GM23338 (cell line): ENCODE data around the gene ZNF469. TPM values are rescaled to one million over a fixed set of nuclear protein-coding genes. Genes with fewer than 3 reads are reported as not detected.

Experiments
- ATAC-seq: fragments of 200-7000 bp; cut with Tn5 transposase; 3 replicates; pipeline ENCODE4 v1.9.1; 2020
- DNase-seq: peaks from one replicate; pipeline ENCODE4 v3.0.0-alpha.2; 2015; ENCODE audit warnings: low spot score
- H2AFZ ChIP-seq: fragments of 200-600 bp; sonication (generic); 2 replicates; pipeline ENCODE4 v1.8.0; 2016; ENCODE audit warnings: antibody characterized with exemption, mild to moderate bottlenecking, moderate library complexity
- H3F3A ChIP-seq: fragments of 200-600 bp; sonication (generic); replicated peaks from 2 replicates; pipeline ENCODE4 v1.8.0; 2017; ENCODE audit warnings: antibody characterized with exemption, mixed run types, low read depth
- H3K27ac ChIP-seq: fragments of 200-600 bp; sonication (generic); 2 replicates; pipeline ENCODE4 v1.6.1; 2016; ENCODE audit warnings: low read depth
- H3K27me3 ChIP-seq: fragments of 200-600 bp; sonication (generic); 2 replicates; pipeline ENCODE4 v1.8.0; 2016; ENCODE audit warnings: mild to moderate bottlenecking, mixed run types, moderate library complexity; ENCODE audit not compliant: insufficient read depth
- H3K36me3 ChIP-seq: fragments of 200-600 bp; sonication (generic); 2 replicates; pipeline ENCODE4 v1.8.0; 2016; ENCODE audit warnings: mild to moderate bottlenecking; ENCODE audit not compliant: insufficient read depth
- H3K4me1 ChIP-seq: fragments of 200-600 bp; sonication (generic); 2 replicates; pipeline ENCODE4 v1.8.0; 2016; ENCODE audit warnings: mild to moderate bottlenecking, moderate library complexity; ENCODE audit not compliant: insufficient read depth
- H3K4me2 ChIP-seq: fragments of 200-600 bp; sonication (generic); 2 replicates; pipeline ENCODE4 v1.7.1; 2017; ENCODE audit warnings: mixed run types
- H3K4me3 ChIP-seq: fragments of 200-600 bp; sonication (generic); 2 replicates; pipeline ENCODE4 v1.6.1; 2016; ENCODE audit warnings: mixed run types
- H3K79me2 ChIP-seq: fragments of 200-600 bp; sonication (generic); replicated peaks from 2 replicates; pipeline ENCODE4 v1.8.0; 2017; ENCODE audit warnings: mild to moderate bottlenecking; ENCODE audit not compliant: insufficient read depth
- H3K9me2 ChIP-seq: fragments of 200-600 bp; sonication (generic); 2 replicates; pipeline ENCODE4 v1.8.0; 2017; ENCODE audit not compliant: insufficient read depth
- H4K20me1 ChIP-seq: fragments of 200-600 bp; sonication (generic); replicated peaks from 2 replicates; pipeline ENCODE4 v1.8.0; 2017; ENCODE audit warnings: mild to moderate bottlenecking; ENCODE audit not compliant: insufficient read depth
- H3K27ac Mint-ChIP-seq: 2 replicates; pipeline ENCODE4 v1.8.0; 2020; ENCODE audit warnings: inconsistent platforms, mild to moderate bottlenecking, moderate library complexity, mixed read lengths
- H3K27me3 Mint-ChIP-seq: 3 replicates; pipeline ENCODE4 v1.8.0; 2022; ENCODE audit warnings: low read depth, mild to moderate bottlenecking, moderate library complexity, mixed read lengths, inconsistent platforms; ENCODE audit not compliant: insufficient read depth, poor library complexity
- H3K36me3 Mint-ChIP-seq: 3 replicates; pipeline ENCODE4 v1.8.0; 2021; ENCODE audit warnings: low read depth, mild to moderate bottlenecking, inconsistent platforms, moderate library complexity, mixed read lengths
- H3K4me1 Mint-ChIP-seq: 3 replicates; pipeline ENCODE4 v1.8.0; 2020; ENCODE audit warnings: mild to moderate bottlenecking, inconsistent platforms, mixed read lengths
- H3K4me3 Mint-ChIP-seq: 3 replicates; pipeline ENCODE4 v1.8.0; 2021; ENCODE audit warnings: moderate library complexity, mild to moderate bottlenecking, inconsistent platforms, mixed read lengths
- H3K9me3 Mint-ChIP-seq: 3 replicates; pipeline ENCODE4 v1.8.0; 2020; ENCODE audit warnings: moderate library complexity, mild to moderate bottlenecking, inconsistent platforms, mixed read lengths
- CTCF ChIP-seq, 2 experiments: fragments of 200-600 bp in 1 of 2; sonication (generic) in 1 of 2; conservative IDR thresholded peaks; 2 replicates each; pipeline versions ENCODE4 v1.5.1 to v1.6.1; 2016 to 2017; ENCODE audit warnings: antibody characterized with exemption in 2 of 2, low read depth in 2 of 2, mild to moderate bottlenecking in 2 of 2, moderate library complexity in 1 of 2
- JUNB ChIP-seq: IDR thresholded peaks from one replicate; pipeline ENCODE4 v1.6.1; 2016; ENCODE audit warnings: antibody characterized with exemption; ENCODE audit not compliant: unreplicated experiment
- NANOG ChIP-seq: IDR thresholded peaks from 2 replicates; pipeline ENCODE4 v1.6.1; 2016; ENCODE audit warnings: antibody characterized with exemption, borderline replicate concordance
- REST ChIP-seq: IDR thresholded peaks from one replicate; pipeline ENCODE4 v1.6.1; 2018; ENCODE audit warnings: antibody characterized with exemption; ENCODE audit not compliant: unreplicated experiment
- ZNF462 ChIP-seq: fragments of 250-450 bp; sonication (Bioruptor Pico); IDR thresholded peaks from 2 replicates; pipeline ENCODE4 v1.5.0; 2020; ENCODE audit warnings: mild to moderate bottlenecking, moderate library complexity
- polyA plus RNA-seq: library from polyadenylated mRNA; unstranded; fragments of >200 nt; fragmentation: Nextera tagmentation; extraction: Ambion mirVana; gene quantifications from 2 replicates; pipeline ENCODE4 v1.2.1, GENCODE V29; 2016
- total RNA-seq: library from RNA; depleted of rRNA; stranded (reverse); fragments of >200 nt; shearing (Covaris generic); gene quantifications from 2 replicates; pipeline ENCODE4 v1.2.3, GENCODE V29; 2014

Gene ZNF469
- total and polyA plus RNA-seq, 2 experiments from 2014 or later: 0.23 to 1.9 TPM

- H3K9me3 Mint-ChIP-seq: no peaks in the 10 kb centered on the region
- Histone ChIP-seq H3K4me2 (peak overlapping the region; percentile 78), H3K4me3 (peak overlapping the region; percentile 57), H3K9me2 (no peaks in the 10 kb centered on the region), H3F3A (peaks cover 11% of the 10 kb centered on the region), H2AFZ (peak overlapping the region; percentile 80; the same call in 1 of the 2 replicates), H3K4me1 (peaks cover 15% of the 10 kb centered on the region), H3K27ac (no peak overlapping the region), H4K20me1 (no peaks in the 10 kb centered on the region), H3K36me3 (no peaks in the 10 kb centered on the region), H3K27me3 (peaks cover 31% of the 10 kb centered on the region), H3K79me2 (no peaks in the 10 kb centered on the region)
- no peak overlapping the region for H3K27ac Mint-ChIP-seq
- peak; percentile 9; the same call in 2 of the 3 replicates for ATAC-seq
- peak overlapping the region; percentile 43; the same call in 2 of the 3 replicates for H3K4me3 Mint-ChIP-seq
- TF ChIP-seq CTCF (conservative IDR thresholded peaks at IDR 0.05; ENCODE audit: low read depth in 2 of 2): peak; percentile 21 to 27; a peak in 2 of 4 replicates
- no peak for TF ChIP-seq REST
- DNase-seq: peak; percentile 39
- no peaks in the 10 kb centered on the region for H3K36me3 Mint-ChIP-seq
- H3K27me3 Mint-ChIP-seq: peaks cover 28% of the 10 kb centered on the region
- H3K4me1 Mint-ChIP-seq: peaks cover 6% of the 10 kb centered on the region; the same call in 1 of the 3 replicates
These were observed 852 bp downstream of the ZNF469 start for GRCh38 chr16:88383401-88384221.

- Histone ChIP-seq H3F3A (peaks cover 11% of the 10 kb centered on the region), H3K79me2 (no peaks in the 10 kb centered on the region), H4K20me1 (no peaks in the 10 kb centered on the region), H3K4me3 (peak overlapping the region; percentile 57), H3K9me2 (no peaks in the 10 kb centered on the region), H3K4me2 (peak overlapping the region; percentile 78), H2AFZ (peak overlapping the region; percentile 80; the same call in 1 of the 2 replicates), H3K27me3 (peaks cover 31% of the 10 kb centered on the region), H3K27ac (no peak overlapping the region), H3K36me3 (no peaks in the 10 kb centered on the region), H3K4me1 (peaks cover 15% of the 10 kb centered on the region)
- Mint-ChIP-seq H3K27me3 (peaks cover 28% of the 10 kb centered on the region), H3K4me3 (peak overlapping the region; percentile 43; the same call in 2 of the 3 replicates), H3K36me3 (no peaks in the 10 kb centered on the region), H3K4me1 (peaks cover 6% of the 10 kb centered on the region; the same call in 1 of the 3 replicates), H3K27ac (no peak overlapping the region), H3K9me3 (no peaks in the 10 kb centered on the region)
- DNase-seq (no peak), ATAC-seq (no peak)
- TF ChIP-seq ZNF462 (CRISPR knock-in tag) (no peak), JUNB (no peak), NANOG (no peak)
These were observed 1.7 kb downstream of the ZNF469 start for GRCh38 chr16:88384222-88385111.
